H1 (cell line): Measurements from ENCODE around the gene NCAM1. TPM values are rescaled to one million over a fixed set of nuclear protein-coding genes. Genes with fewer than 3 reads are reported as not detected.

ENCODE experiments used
- CTCF ChIA-PET: fragments of 300-600 bp; sonication (Branson Sonifier 250); formaldehyde crosslinking; loops from one replicate; lab custom pipeline; 2021; ENCODE audit not compliant: partially characterized antibody; lab: Charles Lee
- POLR2A ChIA-PET: fragments of 300-600 bp; sonication (Branson Sonifier 250); formaldehyde crosslinking; loops from one replicate; lab custom pipeline; 2021; ENCODE audit warnings: inconsistent platforms; ENCODE audit not compliant: partially characterized antibody; lab: Charles Lee
- DNase-seq, 2 experiments: peaks; one replicate each; pipeline versions ENCODE4 v3.0.0 to v3.0.0-alpha.2; 2010 to 2022; ENCODE audit warnings: low spot score in 2 of 2, low read depth in 1 of 2, mixed read lengths in 1 of 2
- FAIRE-seq: peaks from 2 replicates; lab custom pipeline; 2011; peaks lifted over from hg19 to GRCh38; lab: Jason Lieb, UNC
- H2AFZ ChIP-seq: 2 replicates; pipeline ENCODE4 v1.8.1; 2012; ENCODE audit warnings: low read length, inconsistent platforms
- H2AK5ac ChIP-seq: 2 replicates; pipeline ENCODE4 v1.6.1; 2013; ENCODE audit warnings: low read depth, low read length
- H2BK120ac ChIP-seq: replicated peaks from 2 replicates; pipeline ENCODE3; 2013; ENCODE audit warnings: low read depth, low read length, inconsistent platforms
- H2BK12ac ChIP-seq: 2 replicates; pipeline ENCODE4 v1.6.1; 2013; ENCODE audit warnings: low read depth, low read length
- H2BK15ac ChIP-seq: 2 replicates; pipeline ENCODE4 v1.6.1; 2013; ENCODE audit warnings: low read length
- H2BK20ac ChIP-seq: 2 replicates; pipeline ENCODE4 v1.6.1; 2013; ENCODE audit warnings: low read length
- H2BK5ac ChIP-seq: 2 replicates; pipeline ENCODE4 v1.6.1; 2013; ENCODE audit warnings: low read depth, low read length
- H3K14ac ChIP-seq: 2 replicates; pipeline ENCODE4 v1.6.1; 2013; ENCODE audit warnings: inconsistent platforms; ENCODE audit not compliant: insufficient read length
- H3K18ac ChIP-seq: 2 replicates; pipeline ENCODE4 v1.6.1; 2013; ENCODE audit warnings: low read length; ENCODE audit errors: extremely low read depth
- H3K23ac ChIP-seq: 2 replicates; pipeline ENCODE4 v1.6.1; 2013; ENCODE audit warnings: inconsistent platforms; ENCODE audit not compliant: insufficient read length
- H3K23me2 ChIP-seq: 2 replicates; pipeline ENCODE4 v1.6.1; 2013; ENCODE audit warnings: low read depth, low read length
- H3K27ac ChIP-seq: 2 replicates; pipeline ENCODE4 v1.6.1; 2011; ENCODE audit warnings: low read depth, low read length, inconsistent platforms
- H3K27me3 ChIP-seq, 4 experiments: replicated peaks in 1 of 4; 1 replicate in 1 of 4; 2 replicates in 3 of 4; pipeline versions ENCODE4 v1.6.1 to v1.8.1; 2011 to 2013; ENCODE audit warnings: low read length in 3 of 4, mild to moderate bottlenecking in 3 of 4, inconsistent platforms in 2 of 4, mixed read lengths in 2 of 4, moderate library complexity in 1 of 4; ENCODE audit not compliant: control insufficient read depth in 3 of 4, insufficient read depth in 3 of 4; ENCODE audit errors: extremely low read depth in 1 of 4
- H3K36me3 ChIP-seq, 4 experiments: 2 replicates each; pipeline versions ENCODE4 v1.6.1 to v1.8.1; 2011 to 2013; ENCODE audit warnings: mild to moderate bottlenecking in 4 of 4, low read length in 3 of 4, moderate library complexity in 2 of 4, control low read depth in 1 of 4, inconsistent platforms in 1 of 4; ENCODE audit not compliant: insufficient read depth in 4 of 4, control insufficient read depth in 2 of 4
- H3K4ac ChIP-seq: replicated peaks from 2 replicates; pipeline ENCODE3; 2013; ENCODE audit warnings: low read length, low read depth, mixed read lengths, inconsistent platforms; ENCODE audit not compliant: insufficient read length
- H3K4me1 ChIP-seq, 4 experiments: replicated peaks in 1 of 4; 1 replicate in 1 of 4; 2 replicates in 3 of 4; pipeline versions ENCODE4 v1.6.1 to v1.8.1; 2011 to 2013; ENCODE audit warnings: low read length in 3 of 4, inconsistent platforms in 2 of 4, mixed read lengths in 1 of 4; ENCODE audit not compliant: insufficient read depth in 4 of 4, control insufficient read depth in 3 of 4
- H3K4me2 ChIP-seq, 2 experiments: 2 replicates each; pipeline versions ENCODE4 v1.6.1 to v1.8.1; 2011 to 2013; ENCODE audit warnings: low read depth in 2 of 2, low read length in 2 of 2, control low read depth in 1 of 2, inconsistent platforms in 1 of 2, mild to moderate bottlenecking in 1 of 2; ENCODE audit not compliant: insufficient read depth in 1 of 2
- H3K4me3 ChIP-seq, 4 experiments: fragments of 200-600, 300-600 bp in 1 of 4; sonication (generic), shearing (Covaris generic), sonication (Bioruptor Twin) in 1 of 4; 2 replicates each; pipeline versions ENCODE4 v1.5.1 to v1.8.1; 2011 to 2016; ENCODE audit warnings: low read length in 4 of 4, low read depth in 3 of 4, control low read depth in 2 of 4, inconsistent platforms in 2 of 4, mild to moderate bottlenecking in 2 of 4, mixed read lengths in 1 of 4, moderate library complexity in 1 of 4; ENCODE audit not compliant: insufficient read depth in 2 of 4; ENCODE audit errors: extremely low read depth in 1 of 4
- H3K56ac ChIP-seq: replicated peaks from 2 replicates; pipeline ENCODE3; 2013; ENCODE audit warnings: low read depth, mild to moderate bottlenecking, mixed read lengths, low read length, inconsistent platforms; ENCODE audit not compliant: insufficient read length
- H3K79me1 ChIP-seq: 2 replicates; pipeline ENCODE4 v1.6.1; 2013; ENCODE audit warnings: low read depth, low read length, control low read depth
- H3K79me2 ChIP-seq, 2 experiments: 2 replicates each; pipeline versions ENCODE4 v1.6.1 to v1.8.1; 2012 to 2013; ENCODE audit warnings: low read length in 2 of 2, mild to moderate bottlenecking in 2 of 2, inconsistent platforms in 1 of 2; ENCODE audit not compliant: insufficient read depth in 2 of 2, control insufficient read depth in 1 of 2
- H3K9ac ChIP-seq, 4 experiments: replicated peaks in 1 of 4; 1 replicate in 1 of 4; 2 replicates in 3 of 4; pipeline versions ENCODE4 v1.6.1 to v1.8.1; 2011 to 2013; ENCODE audit warnings: low read depth in 3 of 4, low read length in 3 of 4, control low read depth in 2 of 4, mild to moderate bottlenecking in 2 of 4, moderate library complexity in 2 of 4, inconsistent platforms in 1 of 4; ENCODE audit errors: extremely low read depth in 1 of 4
- H3K9me3 ChIP-seq, 2 experiments: 2 replicates each; pipeline versions ENCODE4 v1.6.1 to v1.8.1; 2012 to 2013; ENCODE audit warnings: mild to moderate bottlenecking in 2 of 2, moderate library complexity in 2 of 2, control low read depth in 1 of 2, inconsistent platforms in 1 of 2, low read depth in 1 of 2, low read length in 1 of 2, mixed read lengths in 1 of 2; ENCODE audit not compliant: insufficient read depth in 2 of 2
- H4K20me1 ChIP-seq, 2 experiments: replicated peaks in 1 of 2; 2 replicates each; pipeline versions ENCODE3 to v1.8.1; 2011 to 2013; ENCODE audit warnings: inconsistent platforms in 2 of 2, low read length in 2 of 2, mild to moderate bottlenecking in 1 of 2; ENCODE audit not compliant: insufficient read depth in 2 of 2, control insufficient read depth in 1 of 2
- H4K5ac ChIP-seq: 2 replicates; pipeline ENCODE4 v1.6.1; 2013; ENCODE audit warnings: low read length, low read depth, mixed read lengths, inconsistent platforms; ENCODE audit not compliant: insufficient read length
- H4K8ac ChIP-seq: 2 replicates; pipeline ENCODE4 v1.8.0; 2013; ENCODE audit warnings: mild to moderate bottlenecking, moderate library complexity, low read length, inconsistent platforms; ENCODE audit not compliant: insufficient read depth; ENCODE audit errors: extremely low read depth
- H4K91ac ChIP-seq: replicated peaks from 2 replicates; pipeline ENCODE3; 2013; ENCODE audit warnings: low read length, mixed read lengths, inconsistent platforms; ENCODE audit not compliant: insufficient read length
- CBX5 ChIP-seq: fragments of 300-800, 300-1000 bp; sonication (generic); IDR thresholded peaks from 2 replicates; pipeline ENCODE4 v1.7.1; 2016; ENCODE audit warnings: antibody characterized with exemption, low read length, low read depth
- CHD2 ChIP-seq: IDR thresholded peaks from 2 replicates; pipeline ENCODE4 v1.6.1; 2012; ENCODE audit warnings: low read length, improper control_type of control experiment
- JUN ChIP-seq: IDR thresholded peaks from 2 replicates; pipeline ENCODE4 v1.6.1; 2011; ENCODE audit warnings: low read depth, mild to moderate bottlenecking, improper control_type of control experiment, low read length
- PHF8 ChIP-seq: fragments of 200-600 bp; sonication (generic); conservative IDR thresholded peaks from 2 replicates; pipeline ENCODE4 v1.7.1; 2012; ENCODE audit warnings: low read depth, mild to moderate bottlenecking, inconsistent platforms, low read length, moderate library complexity
- POU5F1 ChIP-seq: IDR thresholded peaks from 2 replicates; pipeline ENCODE4 v1.6.1; 2011; ENCODE audit warnings: low read depth, mild to moderate bottlenecking, low read length, moderate library complexity
- RNF2 ChIP-seq: fragments of 200-900, 300-1000 bp; sonication (generic); IDR thresholded peaks from 2 replicates; pipeline ENCODE4 v1.7.1; 2016; ENCODE audit warnings: borderline replicate concordance, low read depth, mild to moderate bottlenecking, antibody characterized with exemption, low read length; ENCODE audit not compliant: poor library complexity, severe bottlenecking; ENCODE audit errors: missing control alignments
- RXRA ChIP-seq: IDR thresholded peaks from 2 replicates; pipeline ENCODE4 v1.6.1; 2011; ENCODE audit warnings: low read depth, mild to moderate bottlenecking, low read length, moderate library complexity; ENCODE audit not compliant: insufficient read depth
- SP1 ChIP-seq: IDR thresholded peaks from 2 replicates; pipeline ENCODE4 v1.6.1; 2011; ENCODE audit warnings: low read depth, low read length
- SRF ChIP-seq: IDR thresholded peaks from 2 replicates; pipeline ENCODE4 v1.6.1; 2011; ENCODE audit warnings: mild to moderate bottlenecking, low read depth, low read length, moderate library complexity
- YY1 ChIP-seq: IDR thresholded peaks from 2 replicates; pipeline ENCODE4 v1.6.1; 2011; ENCODE audit warnings: low read depth, mild to moderate bottlenecking, low read length
- WGBS, 2 experiments: shearing (Covaris generic) in 1 of 2; methylation state at CpG; one replicate each; pipeline versions ENCODE4 v1.1.6 to v1.1.7; 2013 to 2015; ENCODE audit warnings: low lambda C conversion rate in 2 of 2, mixed read lengths in 2 of 2, inconsistent platforms in 1 of 2, low coverage in 1 of 2, missing lambda C conversion rate in 1 of 2; ENCODE audit not compliant: insufficient replicate concordance in 2 of 2, insufficient coverage in 1 of 2, insufficient read length in 1 of 2; ENCODE audit errors: extremely low coverage in 1 of 2, missing lambda C conversion rate in 1 of 2; 5-methylcytosine and 5-hydroxymethylcytosine counted together
- polyA plus RNA-seq, 7 experiments: library from polyadenylated mRNA; depleted of rRNA in 3 of 7; stranded (reverse) in 5 of 7; unstranded in 2 of 7; fragments of >200 nt in 5 of 7; fragments of 200-250 nt in 2 of 7; gene quantifications; 1 replicate in 5 of 7; 2 replicates in 1 of 7; 4 replicates in 1 of 7; pipeline versions ENCODE4 v1.2.1 to v1.2.3, GENCODE V29; 2011 to 2013; ENCODE audit warnings: missing spikeins in 2 of 7, mixed read lengths in 2 of 7
- total RNA-seq: library from RNA; stranded (reverse); fragmentation: NEBNext Ultra II Directional; extraction: Animal tissue kit (Norgen Biotek cat#: 25700); gene quantifications from 2 replicates; pipeline ENCODE4 v1.2.1, GENCODE V29; 2021
- TF ChIP-seq, protein P1 (sequence below): IDR thresholded peaks from 2 replicates; pipeline ENCODE4 v1.6.1; 2012; ENCODE audit warnings: inconsistent platforms
- TF ChIP-seq, protein P2 (sequence below): IDR thresholded peaks from 2 replicates; pipeline ENCODE4 v1.6.1; 2011; ENCODE audit warnings: low read length, improper control_type of control experiment

The NCAM1 gene
- total and polyA plus RNA-seq, 2 of the 8 experiments (the other 6 are each of a cell fraction or from before 2014, with no cell fraction given) = 3.1 to 4.3 TPM

DNA sequence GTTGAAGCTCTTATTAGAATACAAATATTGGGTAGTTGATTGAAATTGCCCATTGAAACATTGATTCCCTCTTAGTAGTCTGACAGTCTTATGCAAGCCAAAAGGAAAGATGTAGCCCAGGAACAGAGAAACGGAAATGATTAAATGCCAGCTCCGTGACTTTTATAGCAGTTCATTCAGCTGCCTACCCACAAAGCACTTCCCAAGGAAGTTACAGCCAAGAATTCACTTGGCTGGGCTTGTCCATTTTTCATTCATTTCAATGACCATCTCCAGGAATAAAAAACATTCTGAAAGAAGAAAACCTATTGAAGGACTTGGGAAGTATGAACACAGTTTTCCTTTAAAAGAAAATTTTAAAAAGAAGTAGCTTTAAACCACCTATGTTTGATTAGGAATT, 62.0 kb downstream of the NCAM1 start:
- Histone ChIP-seq H3K9me3 (no peaks in the 10 kb centered on the region), H4K8ac (no peak overlapping the region)
- TF ChIP-seq POU5F1 = no peak
- TF ChIP-seq PHF8 = no peak
- no peak for TF ChIP-seq CHD2
- no peak for TF ChIP-seq RNF2
- no peak for TF ChIP-seq SP1
- no peak for TF ChIP-seq CBX5
- no peak for TF ChIP-seq YY1
- no peak for TF ChIP-seq SRF
- no peak for TF ChIP-seq JUN
- TF ChIP-seq, protein P1, sequence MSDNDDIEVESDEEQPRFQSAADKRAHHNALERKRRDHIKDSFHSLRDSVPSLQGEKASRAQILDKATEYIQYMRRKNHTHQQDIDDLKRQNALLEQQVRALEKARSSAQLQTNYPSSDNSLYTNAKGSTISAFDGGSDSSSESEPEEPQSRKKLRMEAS = no peak
- TF ChIP-seq, protein P2, sequence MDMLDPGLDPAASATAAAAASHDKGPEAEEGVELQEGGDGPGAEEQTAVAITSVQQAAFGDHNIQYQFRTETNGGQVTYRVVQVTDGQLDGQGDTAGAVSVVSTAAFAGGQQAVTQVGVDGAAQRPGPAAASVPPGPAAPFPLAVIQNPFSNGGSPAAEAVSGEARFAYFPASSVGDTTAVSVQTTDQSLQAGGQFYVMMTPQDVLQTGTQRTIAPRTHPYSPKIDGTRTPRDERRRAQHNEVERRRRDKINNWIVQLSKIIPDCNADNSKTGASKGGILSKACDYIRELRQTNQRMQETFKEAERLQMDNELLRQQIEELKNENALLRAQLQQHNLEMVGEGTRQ = no peak
- TF ChIP-seq RXRA = no peak
- TF ChIP-seq, all 59 proteins: peak for 0
- Histone ChIP-seq H3K27me3 (no peaks in the 10 kb centered on the region), H3K79me1 (no peaks in the 10 kb centered on the region), H3K4ac (no peak overlapping the region), H2AK5ac (no peak overlapping the region), H2BK15ac (no peak overlapping the region), H3K23me2 (no peaks in the 10 kb centered on the region), H2BK120ac (no peak overlapping the region), H2BK5ac (no peak overlapping the region), H2BK12ac (no peak overlapping the region), H4K5ac (no peak overlapping the region), H2AFZ (no peak overlapping the region), H3K23ac (no peak overlapping the region), H3K9ac (no peak overlapping the region), H3K14ac (no peak overlapping the region), H4K91ac (no peak overlapping the region), H3K18ac (no peak overlapping the region), H3K36me3 (no peaks in the 10 kb centered on the region), H2BK20ac (no peak overlapping the region), H4K20me1 (no peaks in the 10 kb centered on the region), H3K27ac (no peak overlapping the region), H3K79me2 (no peaks in the 10 kb centered on the region), H3K4me2 (no peak overlapping the region), H3K4me1 (no peaks in the 10 kb centered on the region), H3K56ac (no peak overlapping the region), H3K4me3 (no peak overlapping the region)
- FAIRE-seq (no peak), DNase-seq (no peak)
- ChIA-PET CTCF (no interaction called here), POLR2A (no interaction called here)
- 91% methylated on average over 2 of the region's 2 CpGs; no CpG with 5 or more reads in 1 of the 2 experiments for WGBS, 2 experiments
